Left renal pelvis (tissue), 4 donors: Measurements from ENCODE around the gene ZNF827. TPM values are rescaled to one million over a fixed set of nuclear protein-coding genes. Genes with fewer than 3 reads are reported as not detected.

ENCODE experiments used
- DNase-seq, 4 donors: peaks; one replicate each; pipeline ENCODE4 v3.0.0-alpha.2; 2013; ENCODE audit warnings: low read depth in 4 of 4, low spot score in 3 of 4
- polyA plus RNA-seq, 4 donors: library from polyadenylated mRNA; unstranded; fragments of 120-200 nt; gene quantifications; one replicate each; pipeline ENCODE4 v1.2.1, GENCODE V29; 2013; ENCODE audit not compliant: insufficient read length in 4 of 4

ZNF827 gene
- polyA plus RNA-seq, 4 donors = 13.4 to 39.3 (median 32.5) TPM

DNA sequence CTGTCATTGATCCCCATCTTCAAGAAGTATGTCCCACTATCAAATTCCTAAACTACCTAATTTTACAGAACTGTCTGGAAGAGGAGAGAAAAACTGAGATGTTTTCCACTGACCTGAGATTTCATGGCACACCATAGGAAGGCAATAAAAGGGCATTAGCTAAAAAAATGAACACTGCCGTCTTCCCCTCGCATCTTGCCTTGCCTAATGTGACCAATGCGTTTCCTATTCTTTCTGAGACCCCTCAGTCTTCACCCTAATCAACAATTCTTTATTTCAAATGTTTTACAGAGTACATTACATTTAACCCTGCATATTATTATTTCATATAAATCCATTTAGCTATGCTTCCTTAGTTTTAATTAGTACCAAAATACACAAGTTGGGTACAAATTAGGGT, 43.6 kb downstream of the ZNF827 start:
- DNase-seq = no peak

DNA sequence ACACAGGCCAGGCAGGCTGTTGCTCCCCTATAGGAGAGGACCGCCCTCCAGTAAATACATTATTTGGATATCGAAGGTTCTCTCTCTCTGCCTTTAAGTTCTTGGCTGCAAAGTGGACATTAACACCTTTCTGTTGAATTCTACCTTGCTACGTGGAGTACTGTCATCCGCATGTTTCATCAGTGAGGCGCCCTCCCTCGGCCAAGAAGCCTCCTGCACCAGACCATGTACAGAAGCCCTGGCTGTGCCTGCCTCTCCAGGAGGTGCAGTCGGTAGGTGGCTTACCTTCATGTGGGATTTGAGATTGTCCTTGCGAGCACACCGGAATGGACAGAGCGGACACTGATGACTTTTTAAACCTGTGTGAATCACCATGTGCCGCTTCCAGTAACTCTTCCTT, 46.7 kb downstream of the ZNF827 start:
- no peak for DNase-seq

GRCh38 chr4:145890689-145891088, 47.9 kb downstream of the ZNF827 start:
- no peak for DNase-seq

DNA sequence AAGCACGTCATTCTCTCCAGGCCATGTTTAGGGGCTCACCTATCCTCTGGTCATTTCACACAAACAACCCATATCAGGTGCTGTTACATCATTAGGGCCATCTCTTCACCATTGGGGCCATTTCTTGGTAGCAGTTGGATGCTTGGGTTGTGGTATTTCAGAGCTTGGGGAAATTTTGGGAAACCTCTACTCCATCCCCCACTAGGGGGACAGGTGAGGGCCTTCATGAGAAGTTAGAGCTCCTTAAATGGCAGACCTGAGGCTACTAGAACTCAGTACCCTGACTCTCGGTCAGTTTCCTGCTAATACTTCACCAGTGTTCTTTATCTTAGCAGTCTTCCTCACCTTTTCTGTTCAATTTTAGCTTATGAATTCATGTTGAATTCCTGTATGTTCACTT, 50.2 kb downstream of the ZNF827 start:
- DNase-seq = no peak

- peak in 2 of 4 donors; percentile 45 to 47 for DNase-seq
These were observed 51.2 kb downstream of the ZNF827 start for GRCh38 chr4:145887241-145887991.

GRCh38 chr4:145886871-145887240, 51.8 kb downstream of the ZNF827 start:
- no peak for DNase-seq

DNA sequence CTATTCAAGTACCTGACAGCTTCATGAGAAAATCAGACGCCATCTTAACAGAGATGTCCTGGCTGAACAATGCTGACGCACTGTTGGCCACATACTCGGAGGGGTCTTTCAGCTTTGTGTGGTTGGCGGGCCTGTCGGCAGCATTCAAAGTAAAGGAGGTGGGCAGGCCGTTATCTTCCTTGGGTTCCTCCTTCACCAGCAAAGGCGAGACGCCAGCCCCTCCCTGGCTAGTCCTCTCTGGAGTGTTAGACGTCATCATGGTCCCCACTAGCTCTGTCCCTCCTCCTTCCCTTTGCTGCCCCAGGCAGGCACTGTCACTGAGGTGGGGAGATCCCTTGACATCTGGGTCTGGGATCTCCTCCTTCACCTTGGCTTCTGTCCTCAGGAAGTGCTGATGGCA, 53.0 kb downstream of the ZNF827 start:
- DNase-seq = no peak

DNA sequence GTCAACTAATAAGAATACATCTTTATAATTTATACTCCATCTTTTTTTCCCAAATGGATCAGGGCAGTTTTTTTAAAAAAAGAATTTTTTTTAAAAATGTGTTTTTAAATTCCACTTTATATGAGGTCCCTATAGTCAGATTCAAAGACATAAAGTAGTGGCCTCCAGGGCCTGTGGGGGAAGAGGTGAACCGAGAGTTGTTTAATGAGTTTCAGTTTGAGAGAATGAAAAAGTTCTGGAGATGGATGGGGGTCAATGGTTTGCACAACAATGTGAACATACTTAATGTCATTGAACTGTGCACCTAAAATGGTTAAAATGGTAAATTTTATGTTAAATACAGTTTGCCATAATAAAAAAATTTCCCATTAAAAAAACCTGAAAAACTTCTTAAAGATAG, 53.8 kb downstream of the ZNF827 start:
- no peak for DNase-seq

- DNase-seq = no peak
These were observed 55.4 kb downstream of the ZNF827 start for GRCh38 chr4:145883101-145883694.

DNA sequence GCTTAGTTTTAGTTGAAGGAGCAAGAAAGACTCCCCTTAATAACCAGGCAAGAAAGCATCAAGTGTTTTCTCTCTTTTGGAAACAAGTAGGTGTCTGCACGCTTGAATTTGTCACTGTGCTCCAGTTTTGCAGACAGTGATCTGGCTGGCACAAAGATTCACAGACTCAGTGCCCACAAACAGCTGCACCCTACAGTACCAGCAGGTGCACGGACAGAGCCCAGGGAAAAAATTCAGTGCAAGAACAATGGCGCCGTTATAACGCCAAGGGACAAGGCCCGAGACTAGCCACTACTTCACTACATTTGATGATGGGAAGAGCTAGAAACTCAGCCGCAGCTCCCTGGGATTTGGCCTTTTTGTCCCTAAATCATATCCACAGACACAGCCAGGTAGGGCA, 56.0 kb downstream of the ZNF827 start:
- no peak for DNase-seq

DNA sequence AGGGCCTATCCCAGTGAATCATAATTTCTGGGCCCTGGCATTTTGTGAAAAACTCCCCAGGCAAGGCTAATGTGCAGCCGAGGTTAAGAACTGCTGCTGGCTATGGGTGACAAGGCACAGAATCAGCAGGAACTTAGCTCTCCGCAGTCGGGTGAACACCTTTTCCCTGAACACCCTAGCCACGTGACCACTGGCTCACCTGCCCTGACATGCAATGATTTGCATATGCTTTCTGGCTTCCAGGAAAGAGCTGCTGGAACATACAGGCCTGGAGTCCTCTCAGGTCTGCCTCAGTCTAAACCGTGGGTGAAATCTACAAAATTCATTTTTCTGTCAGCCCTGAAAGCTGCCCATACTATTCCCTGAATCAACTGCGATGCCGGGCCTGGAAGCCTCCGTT, 56.6 kb downstream of the ZNF827 start:
- DNase-seq = peak in 1 of 4 donors; percentile 47

GRCh38 chr4:145881576-145881975, 57.0 kb downstream of the ZNF827 start:
- no peak for DNase-seq

DNA sequence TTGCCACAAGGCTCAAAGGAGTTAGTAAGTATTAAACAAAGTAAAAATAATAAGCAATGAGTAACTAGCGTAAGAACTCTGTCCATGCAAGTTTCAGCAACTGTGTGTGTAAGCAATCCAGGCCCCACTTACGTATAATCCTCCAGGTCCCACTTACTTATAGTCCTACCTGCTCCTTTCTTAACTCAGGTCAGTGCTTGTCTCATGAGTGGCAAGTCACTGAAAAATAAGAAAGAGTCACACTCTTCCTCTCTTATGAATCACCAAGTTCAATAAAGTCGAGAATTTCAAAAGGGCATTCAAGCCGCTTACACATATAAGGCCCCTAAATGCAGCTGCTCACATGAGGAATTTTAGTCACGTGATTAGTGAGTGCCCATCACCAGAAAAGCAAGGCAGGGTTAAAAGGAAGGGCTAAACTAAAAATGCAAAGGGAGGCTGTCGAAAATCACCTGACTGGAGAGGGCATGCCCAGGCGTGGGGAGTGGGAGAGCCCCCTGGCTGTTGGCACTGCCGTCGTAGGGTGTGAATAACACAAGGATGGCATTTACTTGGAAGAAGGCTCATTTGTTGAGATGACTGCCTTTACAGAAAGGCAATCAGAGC, 58.2 kb downstream of the ZNF827 start:
- no peak for DNase-seq

DNA sequence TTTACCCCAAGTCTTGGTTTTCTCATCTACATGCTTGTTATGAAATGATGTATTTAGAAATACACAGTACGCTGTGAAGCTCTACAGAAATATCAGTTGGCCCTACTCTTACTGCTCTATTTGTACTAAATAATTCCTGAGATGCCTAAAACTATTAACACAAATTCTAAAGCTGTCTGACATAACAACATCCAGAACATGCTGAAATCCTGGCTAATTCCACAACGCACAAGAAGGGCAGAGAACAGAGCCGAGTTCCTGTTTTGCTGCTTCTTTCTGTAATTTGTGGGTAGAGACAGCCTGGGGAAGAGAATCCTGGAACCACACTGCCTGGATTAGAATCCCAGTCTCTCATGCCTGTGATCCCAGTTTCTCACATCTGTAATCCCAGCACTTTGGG, 59.0 kb downstream of the ZNF827 start:
- no peak for DNase-seq

GRCh38 chr4:145878501-145879435, 59.9 kb downstream of the ZNF827 start:
- DNase-seq = no peak

DNA sequence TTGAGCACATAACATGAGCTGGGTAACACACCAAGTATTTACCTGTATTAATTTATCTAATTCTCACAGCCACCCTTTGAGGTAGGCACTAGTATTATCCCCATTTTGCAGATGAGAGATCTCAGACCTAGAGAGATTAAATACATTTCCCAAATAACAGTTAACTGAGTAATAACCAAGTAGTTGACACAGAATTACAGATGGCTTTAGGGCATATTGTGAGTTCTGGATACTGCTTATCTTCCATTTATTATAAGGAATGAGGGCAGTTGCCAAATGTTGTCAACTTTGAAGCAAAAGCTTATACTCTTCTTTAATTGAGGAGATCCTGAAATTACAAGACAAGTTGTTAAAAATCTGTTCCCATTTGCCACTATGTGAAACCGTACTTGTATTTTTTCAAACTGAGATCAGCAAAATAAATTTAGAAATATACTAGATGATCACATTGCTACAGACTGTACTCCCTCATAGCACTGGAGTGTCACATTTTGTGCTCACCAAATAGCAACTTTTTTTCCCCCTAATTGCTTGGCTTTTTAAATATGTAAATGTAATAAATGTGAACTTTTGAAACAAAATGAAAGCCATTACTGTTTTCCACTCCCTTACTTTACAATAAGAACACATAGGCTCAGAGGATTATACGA, 62.0 kb downstream of the ZNF827 start:
- no peak for DNase-seq

- no peak for DNase-seq
These were observed 64.7 kb downstream of the ZNF827 start for GRCh38 chr4:145873901-145874300.

DNA sequence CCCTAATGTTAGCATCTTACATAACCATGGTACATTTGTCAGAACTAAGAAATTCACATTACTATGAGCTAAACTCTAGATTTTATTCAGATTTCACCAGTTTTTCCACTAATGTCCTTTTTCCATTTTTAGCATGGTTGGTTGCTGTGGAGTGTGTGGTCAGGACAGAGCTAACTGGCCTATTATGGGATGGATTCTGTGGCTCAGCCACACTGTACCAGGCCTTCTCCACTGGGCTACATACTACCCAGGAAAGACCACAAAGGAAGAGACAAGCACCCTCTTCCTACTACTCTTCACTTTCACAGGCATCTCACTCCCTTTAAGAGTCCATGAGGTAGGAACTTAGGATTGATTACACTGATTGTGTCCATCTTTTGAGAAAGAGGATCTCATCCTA, 67.4 kb downstream of the ZNF827 start:
- DNase-seq = no peak

DNA sequence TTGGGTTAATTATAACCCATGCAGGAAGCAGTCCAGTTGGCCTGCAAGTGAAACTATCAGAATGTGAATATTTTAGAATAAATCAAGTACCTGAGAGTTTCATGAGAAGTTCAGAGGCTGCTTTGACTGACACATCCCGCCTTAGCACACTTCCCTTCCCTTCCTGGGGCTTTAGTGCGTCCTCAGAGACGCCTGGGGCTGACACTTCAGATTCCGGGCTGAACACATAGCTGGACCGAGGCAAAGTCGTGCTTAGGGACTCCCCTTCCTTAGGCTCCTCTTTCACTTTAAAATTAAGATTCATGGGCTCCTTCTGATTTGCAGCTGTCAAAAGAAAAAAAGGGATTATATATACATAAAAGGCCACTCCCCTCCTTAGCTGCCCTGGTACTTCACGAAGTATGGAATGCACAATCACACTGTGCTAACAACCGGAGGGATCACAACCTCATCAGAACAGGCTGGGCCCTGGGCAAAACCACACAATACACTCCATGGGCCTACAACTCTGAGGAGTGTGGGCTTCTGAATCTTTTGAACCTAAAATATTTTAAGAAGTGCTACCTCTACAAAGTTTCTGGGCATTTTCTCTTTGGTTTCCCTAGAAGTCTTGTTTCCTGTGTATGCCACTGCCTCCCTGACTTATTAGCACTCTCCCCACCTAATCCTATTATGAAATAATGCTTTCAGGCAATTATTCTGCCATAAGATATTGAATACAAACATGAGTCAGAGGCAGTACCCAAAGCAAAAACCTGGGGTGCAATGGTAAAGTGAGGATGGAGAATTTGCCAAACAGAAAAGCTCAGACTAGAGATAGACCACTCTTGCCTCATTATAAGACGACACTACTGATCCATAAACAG, 68.2 kb downstream of the ZNF827 start:
- DNase-seq = no peak
